HG03066 (cell line): ENCODE measurements around the gene CPN2.

Experiments
- ATAC-seq: cut with Tn5 transposase; IDR thresholded peaks from one replicate; pipeline ENCODE4 v1.9.1; 2021; ENCODE audit warnings: low read depth; ENCODE audit not compliant: unreplicated experiment

Gene CPN2

DNA sequence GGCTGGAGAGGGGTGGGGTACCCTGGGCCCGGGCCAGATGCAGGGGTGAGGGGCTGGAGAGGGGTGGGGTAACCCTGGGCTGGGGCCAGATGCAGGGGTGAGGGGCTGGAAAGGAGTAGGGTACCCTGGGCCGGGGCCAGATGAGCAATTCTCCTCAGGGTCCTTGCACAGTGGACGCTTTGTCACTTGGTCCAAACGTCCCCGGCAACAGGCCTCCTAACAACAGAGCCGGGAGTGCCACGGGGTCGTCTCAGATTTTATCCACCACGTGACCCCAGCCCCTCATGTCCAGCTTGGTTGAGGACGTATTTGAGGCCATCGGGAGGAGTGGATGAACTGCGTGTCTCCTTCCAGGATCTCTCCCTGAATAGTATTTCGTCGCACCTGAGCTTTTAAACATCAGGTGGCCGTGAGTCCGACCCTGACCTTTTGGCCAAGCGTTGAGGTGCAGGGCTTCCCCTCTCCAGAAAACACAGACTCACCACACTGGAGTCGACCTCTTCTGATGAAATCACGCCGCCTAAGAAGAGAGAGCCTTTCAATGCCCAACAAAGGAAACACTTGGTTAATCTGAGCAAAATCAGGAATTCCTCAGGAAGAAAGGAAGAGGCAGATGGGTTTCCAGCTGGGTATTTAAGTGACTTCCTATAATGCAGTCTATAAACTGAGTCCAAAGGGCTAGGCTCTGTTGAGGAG is 31.2 kb upstream of the CPN2 start:
- ATAC-seq = no peak

DNA sequence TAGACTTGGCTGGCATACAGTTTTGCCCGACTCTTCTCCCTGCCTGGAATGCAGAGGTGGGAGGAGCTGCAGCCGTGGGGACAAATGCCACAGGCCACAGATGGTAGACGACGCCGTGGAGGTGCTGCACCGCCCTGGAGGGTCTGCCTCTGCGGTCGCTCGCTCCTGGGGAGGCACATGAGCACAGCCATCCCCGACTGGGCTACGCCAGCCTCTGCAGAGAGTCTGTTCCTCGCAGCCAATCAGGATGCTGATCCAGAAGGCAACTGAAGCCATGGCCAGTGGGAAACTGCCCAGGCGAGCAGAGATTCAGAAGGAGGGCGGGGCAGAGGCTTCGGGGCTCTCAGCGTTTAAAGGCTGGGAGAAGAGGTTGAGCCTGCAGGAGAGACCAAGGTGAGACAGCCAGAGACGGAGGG is 30.3 kb upstream of the CPN2 start:
- no peak for ATAC-seq

GRCh38 chr3:194380326-194380725 is 29.2 kb upstream of the CPN2 start:
- no peak for ATAC-seq

DNA sequence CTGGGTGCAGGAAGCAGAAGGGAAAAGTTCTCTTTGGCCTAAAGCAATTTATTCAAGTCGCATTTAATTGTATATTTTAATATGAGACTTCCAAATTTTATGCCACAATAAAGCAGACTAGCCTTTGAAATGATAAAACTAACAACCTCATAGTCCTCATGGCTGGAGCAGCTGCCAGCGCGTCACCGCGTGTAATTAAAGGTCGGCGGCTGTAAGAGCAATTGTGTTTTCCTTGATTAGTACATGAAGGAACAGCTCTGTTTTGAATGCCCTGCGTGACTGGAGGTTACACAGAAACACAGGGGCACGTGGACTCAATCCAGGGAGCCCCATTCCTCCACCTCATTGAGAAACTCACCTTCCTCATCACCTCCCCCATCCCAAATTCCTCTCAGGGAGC is 28.5 kb upstream of the CPN2 start:
- no peak for ATAC-seq

DNA sequence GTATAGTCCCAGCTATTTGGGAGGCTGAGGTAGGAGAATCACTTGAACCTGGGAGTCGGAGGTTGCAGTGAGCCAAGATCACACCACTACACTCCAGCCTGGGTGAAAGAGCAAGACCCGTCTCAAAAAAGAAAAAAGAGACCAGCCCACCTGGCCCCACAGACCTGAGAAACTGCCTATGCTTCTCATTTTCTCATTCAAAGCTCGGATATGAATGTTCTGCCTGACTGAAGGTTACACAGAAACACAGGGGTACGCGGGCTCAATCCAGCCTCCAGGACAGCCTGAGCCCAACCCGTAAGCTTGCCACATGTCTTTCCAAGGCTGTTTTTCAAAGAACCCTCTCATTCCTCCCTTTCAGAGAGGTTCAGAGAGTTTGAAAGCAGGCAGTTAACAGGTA is 28.1 kb upstream of the CPN2 start:
- ATAC-seq = no peak

GRCh38 chr3:194377708-194378107 is 26.6 kb upstream of the CPN2 start:
- ATAC-seq = no peak

DNA sequence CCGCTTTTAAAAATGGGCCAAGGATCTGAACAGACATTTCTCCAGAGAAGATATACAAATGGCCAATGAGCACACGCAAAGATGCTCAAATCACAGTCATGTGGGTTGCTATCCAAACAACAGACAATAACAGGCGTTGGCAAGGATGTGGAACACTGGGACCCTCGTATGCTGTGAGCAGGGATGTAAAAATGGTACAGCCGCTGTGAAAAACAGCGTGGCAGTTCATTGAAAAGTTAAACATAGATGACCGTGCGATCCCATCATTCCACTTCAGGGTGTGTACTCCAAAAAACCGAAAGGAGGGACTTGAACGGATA is 25.1 kb upstream of the CPN2 start:
- no peak for ATAC-seq

GRCh38 chr3:194375473-194376240 is 24.5 kb upstream of the CPN2 start:
- no peak for ATAC-seq

GRCh38 chr3:194374935-194375334 is 23.8 kb upstream of the CPN2 start:
- no peak for ATAC-seq

GRCh38 chr3:194373899-194374298 is 22.8 kb upstream of the CPN2 start:
- no peak for ATAC-seq

GRCh38 chr3:194373028-194373427 is 21.9 kb upstream of the CPN2 start:
- ATAC-seq = no peak

- no peak for ATAC-seq
Observed at GRCh38 chr3:194370753-194371152, 19.6 kb upstream of the CPN2 start.

DNA sequence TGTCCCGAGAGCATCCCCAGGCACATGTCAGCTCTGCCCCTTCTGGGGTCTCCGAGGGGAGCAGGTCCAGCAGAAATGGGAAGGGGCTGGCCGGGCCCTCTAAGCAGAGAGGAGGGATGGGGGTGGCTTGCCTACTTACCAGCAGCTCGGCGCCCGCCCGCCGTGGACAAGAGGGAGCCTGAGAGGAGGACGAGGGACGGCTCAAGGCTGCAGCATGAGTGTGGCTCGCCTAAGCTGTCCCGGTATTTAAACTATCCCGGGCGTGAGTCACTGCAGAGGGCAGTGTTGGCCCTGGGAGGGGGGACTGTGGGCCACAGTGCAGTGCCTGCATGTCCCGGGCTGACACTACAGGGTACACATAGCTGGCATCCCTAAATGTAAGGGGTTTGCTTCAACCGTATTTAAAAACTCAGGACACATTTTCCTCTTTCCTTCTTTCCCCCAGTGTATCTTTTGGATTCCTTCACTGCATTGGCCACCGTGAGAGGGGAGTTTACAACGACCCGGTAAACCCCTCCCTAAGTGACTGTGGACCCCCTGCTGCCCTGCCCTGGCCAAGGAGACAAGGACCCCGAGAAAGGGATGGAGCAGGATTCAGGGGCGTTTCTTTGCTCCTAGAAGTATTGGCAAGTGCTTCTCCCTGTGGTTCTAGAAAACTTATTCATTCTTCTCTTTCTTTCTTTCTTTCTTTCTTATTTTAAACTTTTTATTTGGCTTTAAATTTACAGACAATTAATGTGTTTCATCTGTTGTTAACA is 18.6 kb upstream of the CPN2 start, which contains the start of gene LRRC15:
Gene LRRC15, minus strand, starts transcription at position 222 of the 758 bp plus-strand sequence. CDS start 8,700 bp downstream, outside the sequence.
- ATAC-seq = no peak

DNA sequence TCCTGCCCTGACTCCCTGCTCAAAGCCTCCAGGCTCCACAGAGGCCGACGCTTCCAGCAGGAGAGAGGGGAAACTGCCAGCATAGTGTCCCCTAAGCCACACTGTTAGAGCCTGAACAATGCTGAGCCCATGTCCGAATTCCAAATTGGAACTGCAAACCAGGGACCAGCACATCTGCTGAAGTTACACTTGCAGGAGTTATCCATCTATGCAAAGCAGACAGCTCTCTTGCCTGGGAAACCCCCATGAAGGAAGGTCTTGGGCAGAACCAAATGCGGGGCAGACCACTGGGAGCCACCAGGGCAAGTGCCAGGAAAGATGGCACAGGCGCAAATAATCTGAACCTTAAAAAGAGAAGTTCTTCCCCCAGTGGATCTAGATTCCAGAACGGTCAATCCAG is 17.8 kb upstream of the CPN2 start:
- no peak for ATAC-seq

DNA sequence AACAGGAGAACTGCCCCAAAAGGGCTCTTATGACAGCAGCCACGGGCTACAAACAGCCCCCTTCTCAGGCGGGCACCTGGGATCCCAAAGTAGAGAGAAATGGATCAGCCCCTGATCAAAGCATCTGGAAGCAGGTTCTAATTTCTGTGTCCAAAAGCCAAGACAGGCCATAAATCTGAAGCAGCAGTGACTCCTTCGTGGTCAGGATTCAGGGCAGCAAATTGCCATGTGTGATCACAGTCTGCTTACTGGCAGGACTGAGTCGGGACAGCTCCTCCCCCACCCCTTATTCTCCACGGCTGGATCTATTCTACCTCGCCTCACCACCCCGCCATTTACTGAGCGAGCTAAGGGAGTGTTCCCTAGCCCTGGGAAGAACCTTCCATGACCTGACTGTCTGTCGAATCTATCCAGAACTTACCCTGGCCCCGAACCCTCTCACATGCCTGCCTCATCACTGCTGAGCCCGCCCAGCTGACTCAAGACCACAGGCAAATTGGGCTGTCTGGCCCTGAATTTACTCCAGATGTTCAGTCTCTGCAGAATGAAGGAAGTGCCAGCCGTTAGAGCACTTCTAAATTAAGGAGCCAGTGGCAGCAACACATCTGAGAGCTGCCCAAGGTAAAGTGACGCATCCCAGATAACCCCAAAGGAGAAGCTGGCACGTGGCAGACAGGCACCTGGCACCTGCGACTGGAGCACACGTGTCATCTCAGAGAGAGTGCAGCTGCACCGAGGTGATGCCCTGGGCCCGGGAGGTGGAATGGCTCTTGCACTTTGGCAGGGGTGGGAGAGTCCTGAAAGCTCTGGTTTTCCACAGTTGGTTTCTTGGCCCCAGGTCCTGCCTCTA is 17.1 kb upstream of the CPN2 start:
- no peak for ATAC-seq

DNA sequence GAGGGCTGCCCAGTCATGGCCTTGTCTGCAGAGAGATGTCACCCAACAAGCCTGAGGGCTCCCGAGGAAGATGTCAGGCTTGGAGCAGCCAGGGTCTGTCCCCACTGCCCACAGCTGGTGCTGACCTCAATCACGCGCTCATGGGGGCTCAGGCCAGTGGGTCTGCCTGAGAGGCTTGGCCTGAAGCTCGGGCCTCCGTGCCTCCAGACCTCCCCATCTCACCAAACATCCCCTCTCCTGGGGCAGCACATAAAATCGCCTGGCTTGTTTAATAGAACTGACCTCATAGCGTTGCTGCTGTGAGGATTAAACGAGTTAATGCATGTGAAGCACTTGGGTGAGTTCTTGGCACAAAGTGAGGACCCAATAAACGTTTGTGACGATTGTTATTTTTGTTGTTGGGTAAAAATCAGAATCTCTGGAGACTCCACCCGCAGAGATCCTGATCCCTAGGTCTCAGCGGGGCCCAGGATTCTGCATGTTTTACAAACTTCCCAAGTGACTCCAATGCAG is 14.9 kb upstream of the CPN2 start:
- ATAC-seq = no peak

DNA sequence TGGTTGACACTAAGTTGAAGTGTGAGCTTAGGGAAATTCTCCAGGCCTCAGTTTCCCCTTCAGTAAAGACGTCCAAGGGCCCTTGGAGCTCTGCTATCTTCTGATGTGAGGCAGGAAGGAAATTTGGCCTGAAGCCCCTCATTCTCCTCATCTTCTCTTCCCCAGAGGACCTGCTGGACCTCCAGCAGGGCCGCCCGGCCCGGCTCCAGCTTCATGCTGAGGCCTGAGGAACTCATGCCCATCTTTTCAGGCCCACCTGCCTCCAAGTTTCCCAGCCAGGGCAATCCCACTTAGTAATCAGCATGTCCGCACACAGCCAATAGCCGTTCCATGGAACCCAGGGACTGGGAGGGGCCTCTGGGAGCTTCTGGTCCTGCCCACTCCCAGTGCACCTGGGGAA is 14.4 kb upstream of the CPN2 start:
- no peak for ATAC-seq

DNA sequence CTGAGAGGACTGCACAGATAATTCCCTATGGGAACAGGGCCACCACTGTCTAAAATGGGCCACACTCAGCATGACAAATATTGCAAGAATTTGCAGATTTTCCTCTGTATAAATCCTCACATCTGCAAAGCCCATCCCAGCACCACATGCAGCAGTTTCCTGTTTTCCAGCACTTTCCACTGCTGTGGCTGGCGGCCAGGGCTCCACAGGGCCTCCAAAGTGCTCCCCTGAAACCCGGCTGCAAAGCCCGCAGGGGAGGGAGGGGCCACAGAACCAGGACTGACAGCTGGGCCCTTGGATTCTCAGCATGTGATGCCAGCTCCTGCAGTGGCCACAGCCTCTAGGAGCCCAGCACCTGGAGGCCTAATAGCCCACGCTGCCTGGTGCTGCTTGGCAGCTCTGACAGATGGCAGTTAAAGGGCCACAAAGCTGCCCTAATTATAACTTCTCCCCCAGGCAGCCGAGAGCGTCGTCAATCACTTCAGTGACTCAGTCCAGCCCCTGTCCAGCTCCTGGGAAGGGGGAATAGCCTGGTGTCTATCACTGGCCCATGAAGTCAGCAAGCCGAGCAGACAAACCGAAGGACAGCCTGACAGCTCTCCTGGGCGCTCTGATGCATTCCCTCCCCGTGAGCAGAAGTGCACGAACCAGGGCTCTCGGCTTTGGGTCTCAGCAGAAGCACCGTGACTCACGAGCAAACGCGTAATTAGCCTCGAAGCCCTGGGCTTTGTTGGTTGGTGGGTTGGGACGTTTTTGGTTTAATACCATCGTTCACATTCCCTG is 13.7 kb upstream of the CPN2 start:
- ATAC-seq = no peak

- no peak for ATAC-seq
Observed at GRCh38 chr3:194364314-194364651, 13.2 kb upstream of the CPN2 start.

- ATAC-seq = no peak
Observed at GRCh38 chr3:194360568-194360967, 9.4 kb upstream of the CPN2 start.
